Measurements from ENCODE around the gene FBXW11. TPM values are rescaled to one million over a fixed set of nuclear protein-coding genes. Genes with fewer than 3 reads are reported as not detected.
"Not testable (repeated sequence)": the region's sequence is repeated elsewhere in the genome, so short reads cannot be mapped to it uniquely, and the experiment has no call there.

The FBXW11 gene
- total RNA-seq, 4 donors from 2014 or later: 61.3 to 76.6 (median 70.2) TPM

- DNase-seq: no peak
- H3K36me3 ChIP-seq: no peaks in the 10 kb centered on the region
- WGBS, 2 donors: 96 to 98% methylated on average over 2 of the region's 2 CpGs
- no peak overlapping the region for H3K4me3 ChIP-seq (replicated peaks in 1 of 3)
- no peaks in the 10 kb centered on the region for H3K27me3 ChIP-seq
- no peaks in the 10 kb centered on the region for H3K9me3 ChIP-seq
- no peak for TF ChIP-seq POLR2A (IDR thresholded peaks at IDR 0.05)
- TF ChIP-seq, protein P1, sequence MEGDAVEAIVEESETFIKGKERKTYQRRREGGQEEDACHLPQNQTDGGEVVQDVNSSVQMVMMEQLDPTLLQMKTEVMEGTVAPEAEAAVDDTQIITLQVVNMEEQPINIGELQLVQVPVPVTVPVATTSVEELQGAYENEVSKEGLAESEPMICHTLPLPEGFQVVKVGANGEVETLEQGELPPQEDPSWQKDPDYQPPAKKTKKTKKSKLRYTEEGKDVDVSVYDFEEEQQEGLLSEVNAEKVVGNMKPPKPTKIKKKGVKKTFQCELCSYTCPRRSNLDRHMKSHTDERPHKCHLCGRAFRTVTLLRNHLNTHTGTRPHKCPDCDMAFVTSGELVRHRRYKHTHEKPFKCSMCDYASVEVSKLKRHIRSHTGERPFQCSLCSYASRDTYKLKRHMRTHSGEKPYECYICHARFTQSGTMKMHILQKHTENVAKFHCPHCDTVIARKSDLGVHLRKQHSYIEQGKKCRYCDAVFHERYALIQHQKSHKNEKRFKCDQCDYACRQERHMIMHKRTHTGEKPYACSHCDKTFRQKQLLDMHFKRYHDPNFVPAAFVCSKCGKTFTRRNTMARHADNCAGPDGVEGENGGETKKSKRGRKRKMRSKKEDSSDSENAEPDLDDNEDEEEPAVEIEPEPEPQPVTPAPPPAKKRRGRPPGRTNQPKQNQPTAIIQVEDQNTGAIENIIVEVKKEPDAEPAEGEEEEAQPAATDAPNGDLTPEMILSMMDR (IDR thresholded peaks at IDR 0.05): no peak
- intact Hi-C loops (cut with DNase I): no loop called here
- peaks cover 0 to 13% of the 10 kb centered on the region in 2 donors for H3K4me1 ChIP-seq
- H3K27ac ChIP-seq: no peak overlapping the region
These were observed 24.6 kb downstream of the FBXW11 start for GRCh38 chr5:171981847-171982246.

- Histone ChIP-seq H3K9me3 (no peaks in the 10 kb centered on the region), H3K27ac (no peak overlapping the region), H3K27me3 (no peaks in the 10 kb centered on the region), H3K4me3 (replicated peaks in 1 of 3) (no peak overlapping the region), H3K4me1 (peaks cover 10 to 24% of the 10 kb centered on the region in 2 donors), H3K36me3 (no peaks in the 10 kb centered on the region)
- intact Hi-C loops (cut with DNase I): no loop called here
- no peak for DNase-seq
- WGBS, 2 donors: 95 to 97% methylated on average over 3 of the region's 3 CpGs
- TF ChIP-seq POLR2A (IDR thresholded peaks at IDR 0.05): no peak
- TF ChIP-seq, protein P1 (IDR thresholded peaks at IDR 0.05): no peak
These were observed 25.6 kb downstream of the FBXW11 start for GRCh38 chr5:171980792-171981191.

GRCh38 chr5:171979606-171980005 lies 26.8 kb downstream of the FBXW11 start:
- no peak overlapping the region for H3K4me3 ChIP-seq (replicated peaks in 1 of 3)
- TF ChIP-seq POLR2A (IDR thresholded peaks at IDR 0.05): no peak
- TF ChIP-seq, protein P1 (IDR thresholded peaks at IDR 0.05): no peak
- no peaks in the 10 kb centered on the region for H3K27me3 ChIP-seq
- peaks cover 22 to 35% of the 10 kb centered on the region in 2 donors for H3K4me1 ChIP-seq
- intact Hi-C loops (cut with DNase I): no loop called here
- H3K27ac ChIP-seq: no peak overlapping the region
- no peaks in the 10 kb centered on the region for H3K36me3 ChIP-seq
- no peak for DNase-seq
- H3K9me3 ChIP-seq: no peaks in the 10 kb centered on the region
- 94 to 96% methylated on average over 8 of the region's 8 CpGs for WGBS, 2 donors

DNA sequence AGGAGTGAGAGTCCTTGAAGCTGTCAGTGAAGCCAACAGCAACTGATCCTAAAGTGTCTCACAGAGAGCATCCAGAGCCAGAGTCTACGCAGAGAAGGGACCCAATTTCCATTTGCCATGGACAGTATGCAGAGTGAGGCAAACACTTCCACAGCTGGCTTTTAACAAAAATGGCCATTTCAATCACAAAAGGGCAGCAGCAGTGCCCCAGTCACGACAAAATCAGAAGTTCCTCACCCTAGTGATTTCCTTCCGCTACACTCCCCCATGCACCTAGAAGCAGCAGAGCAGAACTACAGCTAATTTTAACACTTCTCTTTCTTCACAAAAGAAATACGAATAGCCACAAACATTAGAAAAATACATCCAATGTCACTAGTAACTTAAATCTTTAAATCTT lies 27.9 kb downstream of the FBXW11 start:
- intact Hi-C loops (cut with DNase I): no loop called here
- H3K9me3 ChIP-seq: no peaks in the 10 kb centered on the region
- 92% methylated on average over 4 of the region's 4 CpGs for WGBS, 2 donors
- no peaks in the 10 kb centered on the region for H3K36me3 ChIP-seq
- TF ChIP-seq, protein P1 (IDR thresholded peaks at IDR 0.05): no peak
- no peak for TF ChIP-seq POLR2A (IDR thresholded peaks at IDR 0.05)
- no peak overlapping the region for H3K4me3 ChIP-seq (replicated peaks in 1 of 3)
- no peak for DNase-seq
- no peaks in the 10 kb centered on the region for H3K27me3 ChIP-seq
- H3K27ac ChIP-seq: no peak overlapping the region
- peaks cover 23 to 35% of the 10 kb centered on the region in 2 donors for H3K4me1 ChIP-seq

DNA sequence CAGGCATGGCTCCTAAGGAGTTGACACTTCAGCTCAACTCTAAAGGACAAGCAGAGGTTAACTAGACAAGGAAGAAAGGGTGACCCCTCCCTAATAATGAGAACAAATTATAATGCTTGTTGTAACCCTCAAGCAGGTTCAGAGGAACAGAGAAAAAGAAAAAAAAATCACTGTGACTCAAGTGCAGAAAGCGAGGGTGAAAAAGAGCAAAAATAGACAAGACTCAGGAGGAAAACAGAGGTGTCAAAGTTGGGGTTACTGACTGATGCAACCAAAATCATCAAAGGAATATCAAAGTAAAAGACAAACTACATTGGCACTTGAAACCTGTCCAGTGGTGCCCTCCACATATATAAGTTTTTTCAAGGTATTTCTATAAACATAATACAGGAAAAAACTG lies 28.4 kb downstream of the FBXW11 start:
- H3K4me3 ChIP-seq (replicated peaks in 1 of 3): no peak overlapping the region
- H3K27ac ChIP-seq: no peak overlapping the region
- no peaks in the 10 kb centered on the region for H3K9me3 ChIP-seq
- DNase-seq: no peak
- WGBS, 2 donors: 88 to 98% methylated on average over 1 of the region's 1 CpG
- H3K27me3 ChIP-seq: no peaks in the 10 kb centered on the region
- TF ChIP-seq, protein P1 (IDR thresholded peaks at IDR 0.05): no peak
- no peak for TF ChIP-seq POLR2A (IDR thresholded peaks at IDR 0.05)
- peaks cover 23 to 30% of the 10 kb centered on the region in 2 donors for H3K4me1 ChIP-seq
- no peaks in the 10 kb centered on the region for H3K36me3 ChIP-seq
- intact Hi-C loops (cut with DNase I): no loop called here

DNA sequence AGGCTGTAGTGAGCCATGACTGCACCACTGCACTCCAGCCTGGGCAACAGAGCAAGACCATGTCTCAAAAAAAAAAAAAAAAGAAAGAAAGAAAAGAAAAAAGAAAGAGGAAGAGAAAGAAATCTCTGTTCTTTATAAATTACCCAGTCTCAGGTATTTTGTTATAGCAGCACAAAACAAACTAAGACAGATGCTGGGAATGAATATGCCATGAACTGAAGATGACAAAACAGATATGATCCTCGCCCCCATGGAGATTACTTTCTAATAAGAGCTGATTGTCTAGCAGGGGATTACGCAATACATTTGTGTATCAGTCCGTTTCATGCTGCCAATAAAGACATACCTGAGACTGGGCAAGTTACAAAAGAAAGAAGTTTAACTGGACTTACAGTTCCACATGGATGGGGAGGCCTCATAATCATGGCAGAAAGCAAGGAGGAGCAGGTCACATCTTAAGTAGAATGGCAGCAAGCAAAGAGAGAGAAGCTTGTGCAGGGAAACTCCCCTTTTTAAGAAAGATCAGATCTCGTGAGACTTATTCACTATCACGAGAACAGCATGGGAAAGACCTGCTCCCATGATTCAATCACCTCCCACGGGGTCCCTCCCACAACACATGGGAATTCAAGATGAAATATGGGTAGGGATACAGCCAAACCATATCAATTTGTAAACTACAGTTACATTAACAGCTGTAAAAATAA lies 29.0 kb downstream of the FBXW11 start:
- H3K4me3 ChIP-seq (replicated peaks in 1 of 3); H3K9me3 ChIP-seq; H3K27me3 ChIP-seq; intact Hi-C loops (cut with DNase I); H3K36me3 ChIP-seq; H3K27ac ChIP-seq; DNase-seq: not testable (repeated sequence)
- H3K4me1 ChIP-seq: peaks cover 23 to 28% of the 10 kb centered on the region in 2 donors
- WGBS, 2 donors: 87% methylated on average over 6 of the region's 6 CpGs

Measured in thyroid gland (tissue), 4 donors.